Superior temporal gyrus (tissue), 1 donor: ENCODE results near the gene SLC29A1.

Experiments
- DNase-seq: peaks from one replicate; pipeline ENCODE4 v3.0.0-alpha.2; 2016; ENCODE audit errors: extremely low spot score

The SLC29A1 gene

DNA sequence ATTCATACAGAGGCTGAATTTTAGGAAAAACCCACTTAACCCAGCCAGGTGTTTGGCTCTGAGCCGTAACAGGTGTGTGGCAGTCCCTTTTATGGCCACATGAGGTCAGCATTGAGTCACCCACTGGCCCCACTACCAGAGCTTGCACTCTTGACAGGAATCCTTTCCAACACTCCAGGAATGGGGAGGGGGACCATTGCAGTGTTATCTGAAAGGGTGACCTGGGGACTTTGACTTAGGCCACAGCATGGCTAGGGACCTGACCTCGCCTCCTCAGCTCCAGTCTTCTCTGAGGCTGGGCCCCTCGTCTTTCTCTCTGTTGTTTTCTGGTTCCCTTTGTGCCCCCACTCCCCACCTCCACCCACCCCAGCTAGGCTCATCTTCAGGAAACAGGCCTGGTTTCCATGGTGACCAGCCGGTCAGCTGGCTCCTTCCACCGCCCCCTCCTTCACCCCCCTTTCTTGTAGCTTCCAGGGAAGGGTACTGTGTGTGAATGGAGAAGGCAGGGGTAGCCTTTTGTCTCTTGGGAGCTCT is 44.8 kb downstream of the SLC29A1 start:
- peak; percentile 76 for DNase-seq

DNA sequence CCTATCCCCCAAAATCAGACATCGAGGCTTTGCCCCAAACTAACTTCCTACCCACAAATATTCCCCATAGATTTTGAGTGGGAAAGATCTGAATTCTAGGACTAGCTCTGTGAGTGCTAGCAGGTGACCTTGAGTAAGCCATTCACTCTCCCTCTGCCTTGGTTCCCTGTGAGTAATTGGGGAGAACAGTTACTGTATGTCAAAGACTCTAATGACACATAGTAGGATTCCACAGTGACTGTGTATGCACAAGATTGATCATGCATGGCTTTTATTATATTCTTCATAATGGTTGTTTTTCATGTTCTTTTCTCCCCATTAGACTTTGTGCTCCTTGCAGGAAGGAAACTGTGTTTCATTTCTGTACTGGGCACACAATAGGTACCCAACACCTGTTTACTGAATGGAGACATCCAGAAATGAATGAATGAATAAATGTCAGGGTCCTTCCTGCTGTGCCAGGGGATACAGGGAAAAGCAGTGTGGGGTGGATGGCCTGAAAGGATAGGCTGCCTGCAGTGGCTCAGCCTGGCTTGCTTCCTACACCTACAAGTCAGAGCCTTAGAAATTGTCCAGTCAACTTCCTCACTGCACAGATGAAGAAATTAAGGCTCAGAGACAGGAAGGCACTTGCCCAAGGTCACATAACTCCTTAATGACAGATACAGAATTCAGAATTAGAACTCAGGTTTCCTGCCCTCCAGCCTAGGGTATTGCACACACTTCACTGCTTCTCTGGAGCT is 46.0 kb downstream of the SLC29A1 start:
- no peak for DNase-seq

- DNase-seq: no peak
Measured at GRCh38 chr6:44269921-44270525, 46.6 kb downstream of the SLC29A1 start, which contains the start of gene TMEM151B. Gene TMEM151B, plus strand, starts transcription at chr6:44270450. Its CDS starts 293 bp downstream, at chr6:44270743.

- DNase-seq: no peak
Measured at GRCh38 chr6:44270526-44271405, 47.4 kb downstream of the SLC29A1 start.

GRCh38 chr6:44271406-44271723 is 48.0 kb downstream of the SLC29A1 start:
- no peak for DNase-seq

DNA sequence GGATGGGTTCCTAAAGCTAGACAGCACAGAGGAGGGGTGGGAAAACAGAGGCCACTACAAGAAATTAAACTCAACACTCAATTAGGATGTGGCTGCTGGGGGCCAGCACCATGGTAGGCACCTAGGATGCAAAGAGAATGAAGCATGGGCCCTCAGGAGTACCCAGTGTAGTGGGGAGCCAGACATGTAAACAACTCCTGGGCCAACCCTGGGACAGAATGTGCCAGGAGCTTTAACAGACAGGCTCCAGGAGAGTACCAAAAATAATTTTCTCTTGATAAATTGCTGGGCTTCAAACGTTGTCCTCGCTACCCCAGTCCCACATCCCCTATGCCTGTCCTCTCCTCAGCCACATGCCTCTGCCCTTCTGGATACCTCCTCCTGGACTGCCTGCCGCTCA is 48.5 kb downstream of the SLC29A1 start:
- DNase-seq: no peak

- no peak for DNase-seq
Measured at GRCh38 chr6:44272529-44272928, 49.1 kb downstream of the SLC29A1 start.

GRCh38 chr6:44272999-44273566 is 49.7 kb downstream of the SLC29A1 start:
- DNase-seq: no peak

- no peak for DNase-seq
Measured at GRCh38 chr6:44273617-44274016, 50.2 kb downstream of the SLC29A1 start.

DNA sequence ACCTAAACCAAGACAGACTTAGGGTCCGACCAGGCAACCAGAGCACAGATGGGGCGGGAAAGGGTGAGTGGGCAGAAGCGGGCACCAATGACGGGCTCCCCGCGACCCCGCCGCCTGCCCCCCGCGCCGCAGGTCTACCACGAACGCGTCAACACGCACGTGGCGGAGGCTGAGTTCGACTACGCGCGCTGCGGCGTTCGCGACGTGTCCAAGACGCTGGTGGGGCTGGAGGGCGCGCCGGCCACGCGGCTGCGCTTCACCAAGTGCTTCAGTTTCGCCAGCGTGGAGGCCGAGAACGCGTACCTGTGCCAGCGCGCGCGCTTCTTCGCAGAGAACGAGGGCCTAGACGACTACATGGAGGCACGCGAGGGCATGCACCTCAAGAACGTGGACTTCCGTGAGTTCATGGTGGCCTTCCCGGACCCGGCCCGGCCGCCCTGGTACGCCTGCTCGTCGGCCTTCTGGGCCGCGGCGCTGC is 51.9 kb downstream of the SLC29A1 start:
- no peak for DNase-seq

DNA sequence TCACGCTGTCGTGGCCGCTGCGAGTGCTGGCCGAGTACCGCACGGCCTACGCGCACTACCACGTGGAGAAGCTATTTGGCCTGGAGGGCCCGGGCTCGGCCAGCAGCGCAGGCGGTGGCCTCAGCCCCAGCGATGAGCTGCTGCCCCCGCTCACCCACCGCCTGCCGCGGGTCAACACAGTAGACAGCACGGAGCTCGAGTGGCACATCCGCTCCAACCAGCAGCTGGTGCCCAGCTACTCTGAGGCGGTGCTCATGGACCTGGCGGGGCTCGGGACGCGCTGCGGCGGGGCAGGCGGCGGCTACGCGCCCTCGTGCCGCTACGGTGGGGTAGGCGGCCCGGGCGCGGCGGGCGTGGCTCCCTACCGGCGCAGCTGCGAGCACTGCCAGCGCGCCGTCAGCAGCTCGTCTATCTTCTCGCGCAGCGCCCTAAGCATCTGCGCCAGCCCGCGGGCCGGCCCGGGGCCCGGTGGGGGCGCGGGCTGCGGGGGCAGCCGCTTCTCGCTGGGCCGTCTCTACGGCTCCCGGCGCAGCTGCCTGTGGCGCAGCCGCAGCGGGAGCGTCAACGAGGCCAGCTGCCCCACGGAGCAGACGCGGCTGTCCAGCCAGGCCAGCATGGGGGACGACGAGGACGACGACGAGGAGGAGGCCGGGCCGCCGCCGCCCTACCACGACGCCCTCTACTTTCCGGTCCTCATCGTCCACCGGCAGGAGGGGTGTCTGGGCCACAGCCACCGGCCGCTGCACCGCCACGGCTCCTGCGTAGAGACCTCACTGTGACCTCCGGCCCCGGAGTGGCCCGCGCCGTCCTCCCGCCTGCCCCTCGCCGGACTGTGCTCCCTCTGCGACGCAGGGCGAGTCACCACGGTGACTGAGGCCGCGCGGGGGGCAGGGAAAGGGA is 52.6 kb downstream of the SLC29A1 start:
- DNase-seq: no peak

- DNase-seq: no peak
Measured at GRCh38 chr6:44276667-44277640, 53.6 kb downstream of the SLC29A1 start.

DNA sequence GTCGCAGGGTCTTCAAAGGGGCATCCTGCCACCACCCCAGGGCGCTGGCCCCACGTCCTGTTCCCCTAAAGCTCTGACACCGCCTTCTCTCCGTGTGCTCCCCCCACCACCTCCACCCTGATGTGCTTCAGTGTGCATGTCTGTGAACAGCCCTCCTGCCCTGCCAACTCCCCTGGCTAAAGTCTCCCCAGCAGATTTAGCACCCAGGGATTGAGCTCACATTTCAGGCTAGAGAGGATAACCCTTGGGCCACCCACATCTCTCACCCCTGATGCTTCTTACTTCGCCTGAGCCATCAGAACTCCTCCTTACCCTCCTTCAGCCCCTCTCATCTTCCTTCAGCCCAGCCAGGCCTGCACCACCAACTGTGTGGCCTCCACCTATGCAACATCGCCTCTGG is 54.4 kb downstream of the SLC29A1 start:
- DNase-seq: no peak

DNA sequence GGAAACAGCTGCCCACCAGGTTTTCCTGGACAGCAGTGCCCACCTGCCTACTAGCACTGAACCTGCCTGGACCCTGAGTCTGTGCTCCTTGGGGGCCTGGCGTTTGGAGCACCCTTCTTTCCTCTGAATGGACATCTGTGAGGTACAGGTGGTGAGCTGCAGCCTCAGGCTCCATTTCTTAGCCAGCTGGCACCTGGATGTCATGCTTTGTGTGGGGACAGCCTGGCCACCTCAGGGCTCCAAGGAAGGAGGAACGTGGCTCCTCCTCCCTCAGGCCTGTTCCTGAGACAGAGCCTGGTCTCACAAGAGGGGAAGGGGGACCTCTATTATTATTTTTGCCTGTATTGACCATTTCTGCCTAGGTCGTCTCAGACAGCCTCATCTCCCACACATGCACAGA is 54.9 kb downstream of the SLC29A1 start:
- no peak for DNase-seq

- peak; percentile 39 for DNase-seq
Measured at GRCh38 chr6:44278774-44279697, 55.6 kb downstream of the SLC29A1 start.
